Neural progenitor cell (in vitro differentiated cells): ENCODE results near the gene EIF3A. TPM values are rescaled to one million over a fixed set of nuclear protein-coding genes. Genes with fewer than 3 reads are reported as not detected.

ENCODE experiments used
- DNase-seq: peaks from one replicate; pipeline ENCODE4 v3.0.0-alpha.2; 2016; ENCODE audit warnings: low spot score
- H2AFZ ChIP-seq: fragments of 200-600 bp; sonication (generic); replicated peaks from 2 replicates; pipeline ENCODE4 v1.6.1; 2016; ENCODE audit warnings: antibody characterized with exemption
- H3F3A ChIP-seq: fragments of 200-600 bp; sonication (generic); 2 replicates; pipeline ENCODE4 v1.6.1; 2016; ENCODE audit warnings: antibody characterized with exemption, low read depth
- H3K27ac ChIP-seq: fragments of 200-600 bp; sonication (generic); 2 replicates; pipeline ENCODE4 v1.5.1; 2016; ENCODE audit warnings: mild to moderate bottlenecking
- H3K27me3 ChIP-seq: fragments of 200-600 bp; sonication (generic); 2 replicates; pipeline ENCODE4 v1.6.1; 2016; ENCODE audit warnings: mild to moderate bottlenecking, moderate library complexity
- H3K36me3 ChIP-seq: fragments of 200-600 bp; sonication (generic); 2 replicates; pipeline ENCODE4 v1.5.1; 2016
- H3K4me1 ChIP-seq: fragments of 200-600 bp; sonication (generic); 2 replicates; pipeline ENCODE4 v1.6.1; 2016; ENCODE audit warnings: mixed run types
- H3K4me2 ChIP-seq: fragments of 200-600 bp; sonication (generic); 2 replicates; pipeline ENCODE4 v1.6.1; 2016
- H3K4me3 ChIP-seq: fragments of 200-600 bp; sonication (generic); 2 replicates; pipeline ENCODE4 v1.5.1; 2016
- H3K79me2 ChIP-seq: fragments of 200-600 bp; sonication (generic); 2 replicates; pipeline ENCODE4 v1.6.1; 2016; ENCODE audit warnings: low read depth
- H3K9ac ChIP-seq: fragments of 200-600 bp; sonication (generic); 2 replicates; pipeline ENCODE4 v1.6.1; 2016
- H3K9me3 ChIP-seq: fragments of 200-600 bp; sonication (generic); 2 replicates; pipeline ENCODE4 v1.5.1; 2016; ENCODE audit warnings: low read depth
- H4K20me1 ChIP-seq: fragments of 200-600 bp; sonication (generic); 2 replicates; pipeline ENCODE4 v1.6.1; 2016; ENCODE audit warnings: low read depth
- H3K27ac Mint-ChIP-seq: 3 replicates; pipeline ENCODE4 v1.8.0; 2021; ENCODE audit warnings: mixed read lengths
- H3K27me3 Mint-ChIP-seq: 2 replicates; pipeline ENCODE4 v1.8.0; 2022; ENCODE audit warnings: low read depth, mild to moderate bottlenecking, inconsistent platforms, moderate library complexity, mixed read lengths; ENCODE audit not compliant: insufficient read depth
- H3K36me3 Mint-ChIP-seq: 3 replicates; pipeline ENCODE4 v1.8.0; 2021; ENCODE audit warnings: mixed read lengths
- H3K4me1 Mint-ChIP-seq: 3 replicates; pipeline ENCODE4 v1.8.0; 2021; ENCODE audit warnings: mixed read lengths
- H3K4me3 Mint-ChIP-seq: 3 replicates; pipeline ENCODE4 v1.8.0; 2021; ENCODE audit warnings: mild to moderate bottlenecking, moderate library complexity, mixed read lengths
- H3K9me3 Mint-ChIP-seq: 3 replicates; pipeline ENCODE4 v1.8.0; 2020; ENCODE audit warnings: mixed read lengths
- EZH2 ChIP-seq: fragments of 200-600 bp; sonication (generic); IDR thresholded peaks from 2 replicates; pipeline ENCODE4 v1.6.1; 2017; ENCODE audit warnings: antibody characterized with exemption, mild to moderate bottlenecking, moderate library complexity
- EZH2phosphoT487 ChIP-seq: fragments of 200-600 bp; sonication (generic); IDR thresholded peaks from 2 replicates; pipeline ENCODE4 v1.6.1; 2017; ENCODE audit warnings: antibody characterized with exemption
- total RNA-seq: library from RNA; depleted of rRNA; stranded (reverse); fragments of >200 nt; gene quantifications from 2 replicates; pipeline ENCODE4 v1.2.3, GENCODE V29; 2015; ENCODE audit warnings: low replicate concordance
- TF ChIP-seq, protein P1 (sequence below): fragments of 200-600 bp; sonication (generic); IDR thresholded peaks from 2 replicates; pipeline ENCODE4 v1.5.1; 2017; ENCODE audit warnings: antibody characterized with exemption, mild to moderate bottlenecking

The EIF3A gene
- total RNA-seq, 1 donor from 2014 or later = 133 TPM

DNA sequence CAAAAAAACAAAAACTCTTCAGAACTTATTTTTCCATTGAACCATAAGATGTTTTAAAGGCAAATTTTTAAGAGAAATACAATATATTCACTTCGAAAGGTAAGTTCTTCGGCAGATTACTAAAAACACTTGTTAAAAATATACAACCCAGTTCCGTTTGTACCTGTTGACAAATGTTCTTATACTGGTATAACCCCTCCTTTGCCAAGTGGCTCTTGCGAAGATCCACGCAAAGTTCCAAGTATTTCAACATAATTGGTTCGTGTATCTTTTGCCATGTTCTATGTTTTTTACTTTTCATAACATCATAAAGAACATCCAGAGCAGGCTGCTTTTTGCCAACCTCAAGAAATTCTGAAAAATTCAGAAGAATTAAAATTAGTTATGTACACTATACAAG, 7.0 kb downstream of the EIF3A start:
- Histone ChIP-seq H3K36me3 (peaks cover 42% of the 10 kb centered on the region), H2AFZ (no peak overlapping the region), H3K4me2 (no peak overlapping the region), H3K9ac (no peak overlapping the region), H3K27me3 (no peaks in the 10 kb centered on the region), H3K79me2 (peaks cover 100% of the 10 kb centered on the region), H3F3A (no peaks in the 10 kb centered on the region), H3K4me1 (peaks cover 6% of the 10 kb centered on the region), H3K9me3 (no peaks in the 10 kb centered on the region), H3K27ac (no peak overlapping the region), H3K4me3 (no peak overlapping the region), H4K20me1 (peaks cover 73% of the 10 kb centered on the region)
- DNase-seq = no peak
- Mint-ChIP-seq H3K4me3 (no peak overlapping the region), H3K36me3 (peaks cover 44% of the 10 kb centered on the region), H3K27me3 (no peaks in the 10 kb centered on the region), H3K4me1 (peaks cover 5% of the 10 kb centered on the region), H3K9me3 (no peaks in the 10 kb centered on the region), H3K27ac (no peak overlapping the region)
- TF ChIP-seq, protein P1, sequence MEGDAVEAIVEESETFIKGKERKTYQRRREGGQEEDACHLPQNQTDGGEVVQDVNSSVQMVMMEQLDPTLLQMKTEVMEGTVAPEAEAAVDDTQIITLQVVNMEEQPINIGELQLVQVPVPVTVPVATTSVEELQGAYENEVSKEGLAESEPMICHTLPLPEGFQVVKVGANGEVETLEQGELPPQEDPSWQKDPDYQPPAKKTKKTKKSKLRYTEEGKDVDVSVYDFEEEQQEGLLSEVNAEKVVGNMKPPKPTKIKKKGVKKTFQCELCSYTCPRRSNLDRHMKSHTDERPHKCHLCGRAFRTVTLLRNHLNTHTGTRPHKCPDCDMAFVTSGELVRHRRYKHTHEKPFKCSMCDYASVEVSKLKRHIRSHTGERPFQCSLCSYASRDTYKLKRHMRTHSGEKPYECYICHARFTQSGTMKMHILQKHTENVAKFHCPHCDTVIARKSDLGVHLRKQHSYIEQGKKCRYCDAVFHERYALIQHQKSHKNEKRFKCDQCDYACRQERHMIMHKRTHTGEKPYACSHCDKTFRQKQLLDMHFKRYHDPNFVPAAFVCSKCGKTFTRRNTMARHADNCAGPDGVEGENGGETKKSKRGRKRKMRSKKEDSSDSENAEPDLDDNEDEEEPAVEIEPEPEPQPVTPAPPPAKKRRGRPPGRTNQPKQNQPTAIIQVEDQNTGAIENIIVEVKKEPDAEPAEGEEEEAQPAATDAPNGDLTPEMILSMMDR = no peak
- TF ChIP-seq EZH2phosphoT487 (no peak), EZH2 (no peak)

DNA sequence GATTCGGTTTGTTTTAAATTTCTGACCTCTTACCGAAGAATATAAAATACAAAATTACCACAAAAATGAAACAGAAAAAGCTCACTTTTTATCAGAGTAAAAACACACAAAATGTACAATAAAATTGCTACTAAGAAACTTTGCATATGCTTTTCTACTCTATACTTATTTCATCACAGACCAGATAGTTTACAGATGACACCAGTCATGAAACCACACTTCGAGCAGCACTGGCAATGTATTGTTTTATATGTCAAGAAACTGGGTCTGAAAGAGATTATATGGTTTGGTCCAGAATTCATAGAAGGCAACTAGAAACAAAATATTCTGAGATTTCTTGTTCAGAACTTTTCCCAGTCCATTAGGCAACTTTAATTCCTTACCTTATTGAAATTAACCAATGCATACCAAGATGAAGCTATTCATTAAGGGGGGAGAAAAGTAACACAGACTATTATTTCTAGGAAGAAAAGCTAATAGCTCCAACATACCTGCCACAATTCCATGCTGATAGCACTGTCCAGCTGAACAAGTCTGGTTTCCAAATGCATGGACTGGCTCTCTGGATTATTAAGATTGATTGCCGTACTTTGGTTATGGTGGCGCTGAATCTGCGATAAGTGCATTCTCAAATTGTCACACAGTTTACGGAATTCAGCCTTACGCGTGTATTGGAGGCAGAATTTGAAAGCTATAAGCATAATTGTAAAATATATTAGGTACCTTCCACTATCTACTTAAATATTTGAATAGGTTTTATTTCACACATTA, 10.0 kb downstream of the EIF3A start:
- Histone ChIP-seq H3K9me3 (no peaks in the 10 kb centered on the region), H3K4me3 (no peak overlapping the region), H3K4me2 (no peak overlapping the region), H2AFZ (no peak overlapping the region), H3F3A (no peaks in the 10 kb centered on the region), H3K9ac (no peak overlapping the region), H3K4me1 (no peaks in the 10 kb centered on the region), H3K79me2 (peaks cover 98% of the 10 kb centered on the region), H4K20me1 (peaks cover 64% of the 10 kb centered on the region), H3K27ac (no peak overlapping the region), H3K36me3 (peaks cover 54% of the 10 kb centered on the region), H3K27me3 (no peaks in the 10 kb centered on the region)
- TF ChIP-seq EZH2phosphoT487 = no peak
- TF ChIP-seq, protein P1 = no peak
- TF ChIP-seq EZH2 = no peak
- Mint-ChIP-seq H3K4me3 (no peak overlapping the region), H3K27ac (no peak overlapping the region), H3K9me3 (no peaks in the 10 kb centered on the region), H3K27me3 (no peaks in the 10 kb centered on the region), H3K36me3 (peaks cover 52% of the 10 kb centered on the region), H3K4me1 (no peaks in the 10 kb centered on the region)
- no peak for DNase-seq

DNA sequence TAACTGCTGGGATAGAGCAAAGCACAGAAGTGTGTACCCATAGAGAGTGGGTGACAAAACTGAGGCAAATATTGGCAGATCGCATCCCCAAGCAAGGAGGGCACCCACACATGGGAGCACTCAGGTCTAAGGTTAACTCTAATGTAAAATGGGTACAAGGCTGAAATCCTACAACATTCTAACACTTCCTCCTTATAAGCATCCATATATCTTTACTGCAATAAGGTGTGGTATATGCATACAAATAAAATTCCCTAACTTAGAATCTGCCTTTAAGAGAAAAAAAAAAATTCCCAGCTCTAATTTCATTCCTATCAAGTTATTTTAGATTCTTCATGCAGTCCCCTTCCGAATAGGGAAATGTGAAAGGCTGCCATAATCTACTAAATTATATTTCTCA, 18.7 kb downstream of the EIF3A start:
- Mint-ChIP-seq H3K4me1 (peaks cover 19% of the 10 kb centered on the region), H3K9me3 (no peaks in the 10 kb centered on the region), H3K27ac (no peak overlapping the region), H3K27me3 (peaks cover 2% of the 10 kb centered on the region), H3K36me3 (peaks cover 56% of the 10 kb centered on the region), H3K4me3 (no peak overlapping the region)
- Histone ChIP-seq H3K27me3 (no peaks in the 10 kb centered on the region), H3K4me3 (no peak overlapping the region), H4K20me1 (peaks cover 57% of the 10 kb centered on the region), H3F3A (peaks cover 4% of the 10 kb centered on the region), H3K4me1 (no peaks in the 10 kb centered on the region), H3K27ac (no peak overlapping the region), H2AFZ (no peak overlapping the region), H3K4me2 (no peak overlapping the region), H3K9me3 (no peaks in the 10 kb centered on the region), H3K9ac (no peak overlapping the region), H3K36me3 (peaks cover 47% of the 10 kb centered on the region), H3K79me2 (peaks cover 92% of the 10 kb centered on the region)
- TF ChIP-seq EZH2phosphoT487 (no peak), EZH2 (no peak)
- TF ChIP-seq, protein P1 = no peak
- DNase-seq = no peak
